NB4 (cell line): ENCODE results near the gene VENTX.

ENCODE experiments used
- POLR2A ChIP-seq: IDR thresholded peaks from 2 replicates; pipeline ENCODE4 v1.6.1; 2011; ENCODE audit warnings: mild to moderate bottlenecking; ENCODE audit not compliant: insufficient read length; ENCODE audit errors: extremely low read depth
- TF ChIP-seq, protein P1 (sequence below): IDR thresholded peaks from one replicate; pipeline ENCODE4 v1.5.1; 2012; ENCODE audit warnings: low read depth, low read length
- TF ChIP-seq, protein P2 (sequence below): IDR thresholded peaks from 2 replicates; pipeline ENCODE4 v1.6.1; 2011; ENCODE audit warnings: low read depth, low read length

DNA sequence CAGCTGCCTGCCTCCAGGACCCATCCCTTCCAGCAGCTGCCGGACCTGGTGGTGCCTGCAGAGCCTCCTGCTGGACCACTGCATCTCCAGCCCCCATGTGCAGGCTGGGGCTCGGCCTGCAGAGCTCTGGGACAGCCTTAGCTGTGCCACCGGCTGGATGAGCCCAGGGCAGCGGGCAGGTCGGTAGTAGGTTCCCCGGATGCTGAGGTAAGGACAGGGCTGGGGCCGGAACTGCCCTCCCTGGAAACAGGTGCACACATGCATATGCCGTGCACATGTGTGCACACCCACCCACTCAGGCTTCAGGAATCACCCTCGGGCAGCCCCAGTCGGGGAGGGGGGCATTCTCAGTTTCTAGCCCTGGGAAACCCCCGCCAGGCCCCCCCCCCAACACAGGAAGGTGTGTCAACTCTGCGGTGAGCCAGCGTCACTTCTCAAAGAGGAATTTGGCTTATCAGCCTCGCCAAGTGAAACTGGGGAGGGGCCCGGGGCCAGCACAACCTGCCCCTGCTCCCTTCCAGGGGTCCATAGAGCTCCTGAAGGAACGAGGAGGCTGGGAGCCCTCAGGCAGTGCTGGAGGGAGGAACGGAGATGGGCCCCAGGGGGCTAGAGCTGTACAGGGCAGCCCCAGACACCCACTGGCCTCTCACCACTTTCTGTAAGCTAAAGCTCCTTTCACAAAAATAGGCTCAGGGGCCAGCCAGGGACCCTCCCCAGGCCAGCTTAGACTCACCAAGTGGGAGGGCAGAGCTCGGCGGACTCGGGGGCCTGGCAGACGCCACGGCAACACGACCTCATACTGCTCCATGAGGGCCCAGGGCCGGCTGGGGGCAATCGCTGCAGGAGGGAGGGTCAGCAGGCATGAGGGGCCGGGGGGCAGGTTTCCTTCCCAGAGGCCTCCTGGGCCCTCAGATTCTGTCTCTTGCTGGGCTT lies 37.4 kb downstream of the VENTX start:
- TF ChIP-seq, protein P1, sequence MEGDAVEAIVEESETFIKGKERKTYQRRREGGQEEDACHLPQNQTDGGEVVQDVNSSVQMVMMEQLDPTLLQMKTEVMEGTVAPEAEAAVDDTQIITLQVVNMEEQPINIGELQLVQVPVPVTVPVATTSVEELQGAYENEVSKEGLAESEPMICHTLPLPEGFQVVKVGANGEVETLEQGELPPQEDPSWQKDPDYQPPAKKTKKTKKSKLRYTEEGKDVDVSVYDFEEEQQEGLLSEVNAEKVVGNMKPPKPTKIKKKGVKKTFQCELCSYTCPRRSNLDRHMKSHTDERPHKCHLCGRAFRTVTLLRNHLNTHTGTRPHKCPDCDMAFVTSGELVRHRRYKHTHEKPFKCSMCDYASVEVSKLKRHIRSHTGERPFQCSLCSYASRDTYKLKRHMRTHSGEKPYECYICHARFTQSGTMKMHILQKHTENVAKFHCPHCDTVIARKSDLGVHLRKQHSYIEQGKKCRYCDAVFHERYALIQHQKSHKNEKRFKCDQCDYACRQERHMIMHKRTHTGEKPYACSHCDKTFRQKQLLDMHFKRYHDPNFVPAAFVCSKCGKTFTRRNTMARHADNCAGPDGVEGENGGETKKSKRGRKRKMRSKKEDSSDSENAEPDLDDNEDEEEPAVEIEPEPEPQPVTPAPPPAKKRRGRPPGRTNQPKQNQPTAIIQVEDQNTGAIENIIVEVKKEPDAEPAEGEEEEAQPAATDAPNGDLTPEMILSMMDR, result peak; percentile 17
- TF ChIP-seq, protein P2, sequence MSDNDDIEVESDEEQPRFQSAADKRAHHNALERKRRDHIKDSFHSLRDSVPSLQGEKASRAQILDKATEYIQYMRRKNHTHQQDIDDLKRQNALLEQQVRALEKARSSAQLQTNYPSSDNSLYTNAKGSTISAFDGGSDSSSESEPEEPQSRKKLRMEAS, result peak; percentile 73
- peak; percentile 32 for TF ChIP-seq POLR2A
